ENCODE data around the gene THBS4.

- TF ChIP-seq CTCF (IDR thresholded peaks at IDR 0.05) (no peak), POLR2A (IDR thresholded peaks at IDR 0.05; ENCODE audit: low read depth) (no peak), POLR2AphosphoS5 (IDR thresholded peaks at IDR 0.05) (no peak)
These were observed 62.3 kb downstream of the THBS4 start for GRCh38 chr5:80097451-80097850.
